K562 (cell line): ENCODE measurements around the gene POLR3C. TPM values are rescaled to one million over a fixed set of nuclear protein-coding genes. Genes with fewer than 3 reads are reported as not detected.

ENCODE experiments used
- CTBP1 ChIP-seq: fragments of 450-650 bp; IDR thresholded peaks from 2 replicates; pipeline ENCODE4 v1.6.1; 2016; ENCODE audit warnings: borderline replicate concordance
- CXXC5 ChIP-seq: fragments of 250-450 bp; sonication (Bioruptor Pico); IDR thresholded peaks from 2 replicates; pipeline ENCODE4 v1.8.0; 2022; ENCODE audit warnings: inconsistent platforms, mild to moderate bottlenecking, moderate library complexity
- FOXA1 ChIP-seq: fragments of 450-650 bp; IDR thresholded peaks from 2 replicates; pipeline ENCODE4 v1.6.1; 2016; ENCODE audit warnings: mild to moderate bottlenecking, borderline replicate concordance
- HDAC2 ChIP-seq: fragments of 450-650 bp; IDR thresholded peaks from 2 replicates; pipeline ENCODE4 v1.6.1; 2016; ENCODE audit warnings: mild to moderate bottlenecking
- NCOA2 ChIP-seq, 2 experiments: fragments of 450-650 bp; IDR thresholded peaks; 2 replicates each; pipeline ENCODE4 v1.6.1; 2018; ENCODE audit warnings: mild to moderate bottlenecking in 2 of 2, moderate library complexity in 1 of 2; ENCODE audit not compliant: partially characterized antibody in 2 of 2
- NFRKB ChIP-seq: fragments of 450-650 bp; IDR thresholded peaks from 2 replicates; pipeline ENCODE4 v1.6.1; 2016; ENCODE audit warnings: low read depth
- NR2C2 ChIP-seq, 2 experiments: fragments of 200-800 bp in 1 of 2; sonication (Bioruptor generic) in 1 of 2; sonication (generic) in 1 of 2; formaldehyde crosslinking in 1 of 2; IDR thresholded peaks; 2 replicates each; pipeline versions ENCODE4 v1.6.1 to v1.8.0; 2016 to 2022; ENCODE audit warnings: mild to moderate bottlenecking in 1 of 2, missing compliant biosample characterization in 1 of 2, missing genetic modification characterization in 1 of 2, missing genetic modification reagents in 1 of 2
- PCBP1 ChIP-seq: fragments of 200-400 bp; formaldehyde crosslinking; IDR thresholded peaks from 2 replicates; pipeline ENCODE4 v1.6.1; 2018; ENCODE audit warnings: mild to moderate bottlenecking, low read depth, low read length; ENCODE audit not compliant: poor library complexity, severe bottlenecking
- SMAD4 ChIP-seq: fragments of 250-450 bp; sonication (Bioruptor Pico); conservative IDR thresholded peaks from 2 replicates; pipeline ENCODE4 v1.8.0; 2021; ENCODE audit warnings: inconsistent platforms, mild to moderate bottlenecking, moderate library complexity
- SUPT5H ChIP-seq: fragments of 450-650 bp; IDR thresholded peaks from 2 replicates; pipeline ENCODE4 v1.6.1; 2016
- ZNF134 ChIP-seq: fragments of 250-450 bp; sonication (Bioruptor Pico); conservative IDR thresholded peaks from 2 replicates; pipeline ENCODE4 v1.4.0; 2020
- polyA plus RNA-seq, 8 experiments: library from polyadenylated mRNA; depleted of rRNA in 4 of 8; stranded (reverse) in 5 of 8; unstranded in 3 of 8; fragments of >200 nt; fragmentation: Nextera tagmentation in 2 of 8; fragmentation: Illumina TruSeq in 1 of 8; extraction: Ambion mirVana in 2 of 8; extraction: Trizol in 1 of 8; gene quantifications; 2 replicates each; pipeline versions ENCODE4 v1.2.1 to v1.2.3, GENCODE V29; 2011 to 2014; ENCODE audit warnings: inconsistent platforms in 1 of 8, missing spikeins in 1 of 8
- total RNA-seq, 7 experiments: library from RNA; depleted of rRNA in 6 of 7; stranded (reverse); fragments of >200 nt in 6 of 7; fragmentation: Illumina TruSeq in 2 of 7; extraction: Trizol in 2 of 7; gene quantifications; 2 replicates each; pipeline versions ENCODE4 v1.2.1 to v1.2.3, GENCODE V29; 2011 to 2021; ENCODE audit warnings: low replicate concordance in 1 of 7
- TF ChIP-seq, protein P1 (sequence below): sonication (generic); formaldehyde crosslinking; IDR thresholded peaks from 2 replicates; pipeline ENCODE4 v1.8.0; 2022; ENCODE audit warnings: mild to moderate bottlenecking, missing genetic modification reagents
- TF ChIP-seq, protein P2 (sequence below), 2 experiments: fragments of 450-650 bp in 1 of 2; IDR thresholded peaks; 2 replicates each; pipeline ENCODE4 v1.6.1; 2011 to 2017; ENCODE audit warnings: low read depth in 2 of 2, antibody characterized with exemption in 1 of 2, borderline replicate concordance in 1 of 2, low read length in 1 of 2, mild to moderate bottlenecking in 1 of 2, mixed read lengths in 1 of 2; ENCODE audit not compliant: control insufficient read depth in 1 of 2
- TF ChIP-seq, protein P3 (sequence below): fragments of 200-800 bp; sonication (Bioruptor generic); IDR thresholded peaks from 2 replicates; pipeline ENCODE4 v1.6.1; 2017; ENCODE audit warnings: missing genetic modification characterization, missing compliant biosample characterization
- TF ChIP-seq, protein P4 (sequence below): sonication (generic); formaldehyde crosslinking; IDR thresholded peaks from 2 replicates; pipeline ENCODE4 v1.8.0; 2023; ENCODE audit warnings: mild to moderate bottlenecking, missing genetic modification reagents

POLR3C gene
- total and polyA plus RNA-seq, 9 of the 15 experiments (the other 6 are each of a cell fraction or from before 2014, with no cell fraction given) = 19.7 to 64.1 (median 45.2) TPM

DNA sequence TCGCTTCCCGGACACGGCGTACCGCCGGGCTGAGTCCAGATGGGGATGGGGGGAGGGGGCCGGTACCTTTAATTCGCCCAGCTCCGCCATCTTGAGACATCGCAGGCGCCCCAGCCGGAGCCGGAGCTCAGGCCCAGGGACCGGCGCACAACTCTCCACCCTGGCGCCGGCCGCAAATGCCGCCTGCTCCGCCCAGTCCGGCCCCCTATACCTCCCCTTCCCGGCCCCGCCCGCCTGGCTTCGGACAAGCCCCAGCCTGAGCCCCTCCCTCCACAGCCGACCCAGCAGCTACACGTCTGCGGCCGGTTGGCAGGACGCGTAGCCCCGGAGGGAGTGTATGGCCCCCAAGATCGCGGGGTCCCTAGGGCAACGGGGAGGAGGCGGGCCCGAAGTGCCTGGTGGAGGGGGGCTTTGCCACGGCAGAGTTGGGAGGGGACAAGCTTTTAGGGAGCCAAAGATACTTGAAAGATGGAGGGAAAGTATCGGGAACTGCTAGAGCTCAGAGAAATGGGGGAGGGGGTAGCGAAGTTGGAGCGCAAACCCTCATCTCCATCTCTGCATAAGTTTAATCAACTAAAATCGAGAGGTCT, 35.0 kb downstream of the POLR3C start, which contains the start of gene PIAS3 (continued):
- TF ChIP-seq, protein P1, sequence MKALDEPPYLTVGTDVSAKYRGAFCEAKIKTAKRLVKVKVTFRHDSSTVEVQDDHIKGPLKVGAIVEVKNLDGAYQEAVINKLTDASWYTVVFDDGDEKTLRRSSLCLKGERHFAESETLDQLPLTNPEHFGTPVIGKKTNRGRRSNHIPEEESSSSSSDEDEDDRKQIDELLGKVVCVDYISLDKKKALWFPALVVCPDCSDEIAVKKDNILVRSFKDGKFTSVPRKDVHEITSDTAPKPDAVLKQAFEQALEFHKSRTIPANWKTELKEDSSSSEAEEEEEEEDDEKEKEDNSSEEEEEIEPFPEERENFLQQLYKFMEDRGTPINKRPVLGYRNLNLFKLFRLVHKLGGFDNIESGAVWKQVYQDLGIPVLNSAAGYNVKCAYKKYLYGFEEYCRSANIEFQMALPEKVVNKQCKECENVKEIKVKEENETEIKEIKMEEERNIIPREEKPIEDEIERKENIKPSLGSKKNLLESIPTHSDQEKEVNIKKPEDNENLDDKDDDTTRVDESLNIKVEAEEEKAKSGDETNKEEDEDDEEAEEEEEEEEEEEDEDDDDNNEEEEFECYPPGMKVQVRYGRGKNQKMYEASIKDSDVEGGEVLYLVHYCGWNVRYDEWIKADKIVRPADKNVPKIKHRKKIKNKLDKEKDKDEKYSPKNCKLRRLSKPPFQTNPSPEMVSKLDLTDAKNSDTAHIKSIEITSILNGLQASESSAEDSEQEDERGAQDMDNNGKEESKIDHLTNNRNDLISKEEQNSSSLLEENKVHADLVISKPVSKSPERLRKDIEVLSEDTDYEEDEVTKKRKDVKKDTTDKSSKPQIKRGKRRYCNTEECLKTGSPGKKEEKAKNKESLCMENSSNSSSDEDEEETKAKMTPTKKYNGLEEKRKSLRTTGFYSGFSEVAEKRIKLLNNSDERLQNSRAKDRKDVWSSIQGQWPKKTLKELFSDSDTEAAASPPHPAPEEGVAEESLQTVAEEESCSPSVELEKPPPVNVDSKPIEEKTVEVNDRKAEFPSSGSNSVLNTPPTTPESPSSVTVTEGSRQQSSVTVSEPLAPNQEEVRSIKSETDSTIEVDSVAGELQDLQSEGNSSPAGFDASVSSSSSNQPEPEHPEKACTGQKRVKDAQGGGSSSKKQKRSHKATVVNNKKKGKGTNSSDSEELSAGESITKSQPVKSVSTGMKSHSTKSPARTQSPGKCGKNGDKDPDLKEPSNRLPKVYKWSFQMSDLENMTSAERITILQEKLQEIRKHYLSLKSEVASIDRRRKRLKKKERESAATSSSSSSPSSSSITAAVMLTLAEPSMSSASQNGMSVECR (CRISPR knock-in tag) = peak; percentile 32; the same call in 1 of the 2 replicates
- TF ChIP-seq SUPT5H (0 out of 2 replicates have a peak, but pooled peaks have one; percentile 62), NR2C2 (CRISPR knock-in tag; IDR thresholded peaks at IDR 0.05) (0 out of 2 replicates have a peak, but pooled peaks have one; percentile 16), NR2C2 (tag; IDR thresholded peaks at IDR 0.05) (no peak), NFRKB (0 out of 2 replicates have a peak, but pooled peaks have one; percentile 23), CTBP1 (peak; percentile 20), FOXA1 (no peak), ZNF134 (no peak), SMAD4 (peak; percentile 62; the same call in 1 of the 2 replicates), CXXC5 (CRISPR knock-in tag) (peak; percentile 47), PCBP1 (peak; percentile 85), HDAC2 (peak; percentile 54; the same call in 1 of the 2 replicates), NCOA2 (IDR thresholded peaks at IDR 0.05; ENCODE audit: partially characterized antibody in 2 of 2) (peak in 1 of 2 experiments; percentile 98)
- TF ChIP-seq, protein P2, sequence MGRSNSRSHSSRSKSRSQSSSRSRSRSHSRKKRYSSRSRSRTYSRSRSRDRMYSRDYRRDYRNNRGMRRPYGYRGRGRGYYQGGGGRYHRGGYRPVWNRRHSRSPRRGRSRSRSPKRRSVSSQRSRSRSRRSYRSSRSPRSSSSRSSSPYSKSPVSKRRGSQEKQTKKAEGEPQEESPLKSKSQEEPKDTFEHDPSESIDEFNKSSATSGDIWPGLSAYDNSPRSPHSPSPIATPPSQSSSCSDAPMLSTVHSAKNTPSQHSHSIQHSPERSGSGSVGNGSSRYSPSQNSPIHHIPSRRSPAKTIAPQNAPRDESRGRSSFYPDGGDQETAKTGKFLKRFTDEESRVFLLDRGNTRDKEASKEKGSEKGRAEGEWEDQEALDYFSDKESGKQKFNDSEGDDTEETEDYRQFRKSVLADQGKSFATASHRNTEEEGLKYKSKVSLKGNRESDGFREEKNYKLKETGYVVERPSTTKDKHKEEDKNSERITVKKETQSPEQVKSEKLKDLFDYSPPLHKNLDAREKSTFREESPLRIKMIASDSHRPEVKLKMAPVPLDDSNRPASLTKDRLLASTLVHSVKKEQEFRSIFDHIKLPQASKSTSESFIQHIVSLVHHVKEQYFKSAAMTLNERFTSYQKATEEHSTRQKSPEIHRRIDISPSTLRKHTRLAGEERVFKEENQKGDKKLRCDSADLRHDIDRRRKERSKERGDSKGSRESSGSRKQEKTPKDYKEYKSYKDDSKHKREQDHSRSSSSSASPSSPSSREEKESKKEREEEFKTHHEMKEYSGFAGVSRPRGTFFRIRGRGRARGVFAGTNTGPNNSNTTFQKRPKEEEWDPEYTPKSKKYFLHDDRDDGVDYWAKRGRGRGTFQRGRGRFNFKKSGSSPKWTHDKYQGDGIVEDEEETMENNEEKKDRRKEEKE (IDR thresholded peaks at IDR 0.05; ENCODE audit: borderline replicate concordance in 1 of 2, control insufficient read depth in 1 of 2, low read depth in 2 of 2, low read length in 1 of 2) = no peak
- TF ChIP-seq, protein P3, sequence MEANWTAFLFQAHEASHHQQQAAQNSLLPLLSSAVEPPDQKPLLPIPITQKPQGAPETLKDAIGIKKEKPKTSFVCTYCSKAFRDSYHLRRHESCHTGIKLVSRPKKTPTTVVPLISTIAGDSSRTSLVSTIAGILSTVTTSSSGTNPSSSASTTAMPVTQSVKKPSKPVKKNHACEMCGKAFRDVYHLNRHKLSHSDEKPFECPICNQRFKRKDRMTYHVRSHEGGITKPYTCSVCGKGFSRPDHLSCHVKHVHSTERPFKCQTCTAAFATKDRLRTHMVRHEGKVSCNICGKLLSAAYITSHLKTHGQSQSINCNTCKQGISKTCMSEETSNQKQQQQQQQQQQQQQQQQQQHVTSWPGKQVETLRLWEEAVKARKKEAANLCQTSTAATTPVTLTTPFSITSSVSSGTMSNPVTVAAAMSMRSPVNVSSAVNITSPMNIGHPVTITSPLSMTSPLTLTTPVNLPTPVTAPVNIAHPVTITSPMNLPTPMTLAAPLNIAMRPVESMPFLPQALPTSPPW (CRISPR knock-in tag) = peak; percentile 87
- TF ChIP-seq, protein P4, sequence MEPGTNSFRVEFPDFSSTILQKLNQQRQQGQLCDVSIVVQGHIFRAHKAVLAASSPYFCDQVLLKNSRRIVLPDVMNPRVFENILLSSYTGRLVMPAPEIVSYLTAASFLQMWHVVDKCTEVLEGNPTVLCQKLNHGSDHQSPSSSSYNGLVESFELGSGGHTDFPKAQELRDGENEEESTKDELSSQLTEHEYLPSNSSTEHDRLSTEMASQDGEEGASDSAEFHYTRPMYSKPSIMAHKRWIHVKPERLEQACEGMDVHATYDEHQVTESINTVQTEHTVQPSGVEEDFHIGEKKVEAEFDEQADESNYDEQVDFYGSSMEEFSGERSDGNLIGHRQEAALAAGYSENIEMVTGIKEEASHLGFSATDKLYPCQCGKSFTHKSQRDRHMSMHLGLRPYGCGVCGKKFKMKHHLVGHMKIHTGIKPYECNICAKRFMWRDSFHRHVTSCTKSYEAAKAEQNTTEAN (CRISPR knock-in tag) = 0 out of 2 replicates have a peak, but pooled peaks have one; percentile 32
